HFFc6 (cell line): Measurements from ENCODE around the gene CEP192. TPM values are rescaled to one million over a fixed set of nuclear protein-coding genes. Genes with fewer than 3 reads are reported as not detected.
"Not testable (repeated sequence)": the region's sequence is repeated elsewhere in the genome, so short reads cannot be mapped to it uniquely, and the experiment has no call there.

Source experiments
- DNase-seq: peaks from one replicate; pipeline ENCODE4 v3.0.0-alpha.2; 2018
- H3K27ac Mint-ChIP-seq: 2 replicates; pipeline ENCODE4 v1.8.0; 2020; ENCODE audit warnings: mild to moderate bottlenecking, mixed read lengths
- H3K27me3 Mint-ChIP-seq: 2 replicates; pipeline ENCODE4 v1.8.0; 2021; ENCODE audit warnings: mild to moderate bottlenecking, moderate library complexity, mixed read lengths; ENCODE audit not compliant: insufficient read depth
- H3K36me3 Mint-ChIP-seq: 2 replicates; pipeline ENCODE4 v1.8.0; 2021; ENCODE audit warnings: low read depth, mixed read lengths
- H3K4me1 Mint-ChIP-seq: 2 replicates; pipeline ENCODE4 v1.8.0; 2020; ENCODE audit warnings: low read depth, mixed read lengths
- H3K4me3 Mint-ChIP-seq: 2 replicates; pipeline ENCODE4 v1.8.0; 2020; ENCODE audit warnings: mild to moderate bottlenecking, moderate library complexity, mixed read lengths
- H3K9me3 Mint-ChIP-seq: 2 replicates; pipeline ENCODE4 v1.8.0; 2020; ENCODE audit warnings: mild to moderate bottlenecking, mixed read lengths
- CTCF ChIP-seq: fragments of 200-600 bp; sonication (generic); IDR thresholded peaks from 2 replicates; pipeline ENCODE4 v1.5.0; 2021; ENCODE audit warnings: antibody characterized with exemption, mild to moderate bottlenecking
- total RNA-seq, 6 experiments: library from RNA; stranded (reverse); fragmentation: NEBNext Ultra II Directional; extraction: Animal tissue kit (Norgen Biotek cat#: 25700); gene quantifications; 2 replicates in 1 of 6; 3 replicates in 5 of 6; pipeline ENCODE4 v1.2.3, GENCODE V29; 2021

CEP192 gene
- total RNA-seq, 6 experiments from 2014 or later, result 15.1 to 21.0 (median 18.4) TPM

- no peak overlapping the region for H3K27ac Mint-ChIP-seq
- H3K9me3 Mint-ChIP-seq, result no peaks in the 10 kb centered on the region
- TF ChIP-seq CTCF, result no peak
Measured at GRCh38 chr18:12968115-12968514, 23.0 kb upstream of the CEP192 start.

GRCh38 chr18:12968619-12969018, 22.5 kb upstream of the CEP192 start:
- no peaks in the 10 kb centered on the region for H3K4me1 Mint-ChIP-seq
- H3K27ac Mint-ChIP-seq, result no peak overlapping the region
- H3K4me3 Mint-ChIP-seq, result no peak overlapping the region
- no peak for DNase-seq
- H3K36me3 Mint-ChIP-seq, result peaks cover 42% of the 10 kb centered on the region
- no peaks in the 10 kb centered on the region for H3K9me3 Mint-ChIP-seq
- no peak for TF ChIP-seq CTCF
- no peaks in the 10 kb centered on the region for H3K27me3 Mint-ChIP-seq

More at GRCh38 chr18:12968115-12968514, 23.0 kb upstream of the CEP192 start:
- no peaks in the 10 kb centered on the region for H3K4me1 Mint-ChIP-seq
- no peak for DNase-seq
- H3K27me3 Mint-ChIP-seq, result no peaks in the 10 kb centered on the region
- H3K4me3 Mint-ChIP-seq, result no peak overlapping the region
- peaks cover 46% of the 10 kb centered on the region for H3K36me3 Mint-ChIP-seq

GRCh38 chr18:12973562-12974213, 17.5 kb upstream of the CEP192 start:
- H3K4me3 Mint-ChIP-seq, result no peak overlapping the region
- DNase-seq, result no peak
- peaks cover 41% of the 10 kb centered on the region for H3K36me3 Mint-ChIP-seq
- TF ChIP-seq CTCF, result peak; percentile 22; the same call in 1 of the 2 replicates
- H3K9me3 Mint-ChIP-seq, result no peaks in the 10 kb centered on the region
- H3K27ac Mint-ChIP-seq, result no peak overlapping the region
- peaks cover 1% of the 10 kb centered on the region; the same call in 1 of the 2 replicates for H3K27me3 Mint-ChIP-seq
- H3K4me1 Mint-ChIP-seq, result peaks cover 19% of the 10 kb centered on the region

GRCh38 chr18:12975488-12975887, 15.7 kb upstream of the CEP192 start:
- Mint-ChIP-seq H3K9me3 (no peaks in the 10 kb centered on the region), H3K27ac (no peak overlapping the region), H3K36me3 (peaks cover 42% of the 10 kb centered on the region), H3K27me3 (peaks cover 1% of the 10 kb centered on the region; the same call in 1 of the 2 replicates), H3K4me3 (no peak overlapping the region), H3K4me1 (peaks cover 19% of the 10 kb centered on the region)
- no peak for DNase-seq
- no peak for TF ChIP-seq CTCF

- H3K9me3 Mint-ChIP-seq, result no peaks in the 10 kb centered on the region
- H3K4me3 Mint-ChIP-seq, result no peak overlapping the region
- DNase-seq, result no peak
Measured at GRCh38 chr18:12976305-12976704, 14.9 kb upstream of the CEP192 start.

GRCh38 chr18:12980065-12980464, 11.1 kb upstream of the CEP192 start:
- not testable (repeated sequence) for H3K9me3 Mint-ChIP-seq, H3K27me3 Mint-ChIP-seq, H3K4me3 Mint-ChIP-seq, H3K27ac Mint-ChIP-seq, DNase-seq
- Mint-ChIP-seq H3K36me3 (peaks cover 22% of the 10 kb centered on the region), H3K4me1 (peaks cover 19% of the 10 kb centered on the region)

More at GRCh38 chr18:12976305-12976704, 14.9 kb upstream of the CEP192 start:
- Mint-ChIP-seq H3K36me3 (peaks cover 35% of the 10 kb centered on the region), H3K27me3 (peaks cover 1% of the 10 kb centered on the region; the same call in 1 of the 2 replicates), H3K27ac (0 out of 2 replicates have a peak overlapping the region, but pooled peaks have one; percentile 53), H3K4me1 (peaks cover 19% of the 10 kb centered on the region)
- TF ChIP-seq CTCF, result no peak
